NCI-H1930 (cell line): ENCODE results near the gene SMTN.

ENCODE experiments used
- DNase-seq, 2 experiments: peaks; one replicate each; lab custom pipeline; 2025; lab: John Stamatoyannopoulos, UW

The SMTN gene

DNA sequence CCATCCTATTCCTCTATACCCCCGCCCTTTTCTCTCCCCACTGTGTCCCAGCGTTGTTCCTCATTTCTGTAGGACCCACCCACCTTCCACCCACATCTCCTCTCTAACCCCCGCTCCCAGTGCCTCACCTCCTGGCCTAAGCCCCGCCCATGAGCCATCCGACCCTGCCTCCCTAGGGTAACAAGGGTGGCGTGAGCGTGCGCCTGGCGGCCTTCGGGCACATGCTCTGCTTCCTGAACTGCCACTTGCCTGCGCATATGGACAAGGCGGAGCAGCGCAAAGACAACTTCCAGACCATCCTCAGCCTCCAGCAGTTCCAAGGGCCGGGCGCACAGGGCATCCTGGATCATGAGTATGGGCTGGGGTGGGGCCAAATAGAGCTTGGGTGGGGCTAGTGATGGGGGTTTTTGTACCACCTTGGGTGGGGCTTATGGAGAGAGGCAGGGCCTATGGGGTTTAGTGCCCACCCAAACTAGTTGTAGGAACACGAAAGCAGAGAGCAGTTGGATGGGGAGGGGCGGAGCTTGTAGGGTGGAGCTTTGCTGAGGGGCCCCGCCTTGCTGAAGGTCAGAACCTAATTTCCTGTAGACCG lies 46.2 kb downstream of the SMTN start:
- DNase-seq, result no peak

DNA sequence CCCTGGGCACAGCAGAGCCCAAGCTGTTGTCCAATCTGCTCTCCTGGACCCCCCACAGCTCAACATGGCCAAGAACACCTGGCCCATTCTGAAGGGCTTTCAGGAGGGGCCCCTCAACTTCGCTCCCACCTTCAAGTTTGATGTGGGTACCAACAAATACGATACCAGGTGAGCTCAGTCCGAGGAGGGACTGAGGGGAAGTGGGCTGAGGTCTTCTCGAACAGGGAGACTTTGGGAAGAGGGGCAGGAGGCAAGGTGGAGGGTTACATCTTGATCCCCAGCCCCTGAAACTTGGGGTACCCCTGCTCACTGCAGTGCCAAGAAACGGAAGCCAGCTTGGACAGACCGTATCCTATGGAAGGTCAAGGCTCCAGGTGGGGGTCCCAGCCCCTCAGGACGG lies 47.0 kb downstream of the SMTN start:
- no peak for DNase-seq

DNA sequence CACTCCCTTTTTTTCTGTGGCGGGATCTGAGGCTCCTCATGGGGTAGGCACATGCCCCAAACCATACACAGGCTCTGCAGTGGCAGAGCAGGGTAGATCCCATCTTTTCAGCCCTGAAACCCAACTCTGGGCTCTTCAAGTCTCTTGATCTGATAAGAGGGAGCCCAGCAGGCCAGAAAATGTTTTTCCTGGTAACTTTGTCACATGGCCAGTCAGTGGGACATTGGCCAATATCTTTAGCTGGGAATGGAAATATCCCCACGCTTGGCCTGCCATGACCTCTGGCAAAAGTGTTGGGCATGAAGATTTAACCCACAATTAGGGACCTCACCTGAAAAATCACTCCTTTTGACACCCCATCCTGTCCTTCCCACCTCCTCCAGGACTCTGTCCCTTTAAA lies 49.8 kb downstream of the SMTN start:
- no peak for DNase-seq

DNA sequence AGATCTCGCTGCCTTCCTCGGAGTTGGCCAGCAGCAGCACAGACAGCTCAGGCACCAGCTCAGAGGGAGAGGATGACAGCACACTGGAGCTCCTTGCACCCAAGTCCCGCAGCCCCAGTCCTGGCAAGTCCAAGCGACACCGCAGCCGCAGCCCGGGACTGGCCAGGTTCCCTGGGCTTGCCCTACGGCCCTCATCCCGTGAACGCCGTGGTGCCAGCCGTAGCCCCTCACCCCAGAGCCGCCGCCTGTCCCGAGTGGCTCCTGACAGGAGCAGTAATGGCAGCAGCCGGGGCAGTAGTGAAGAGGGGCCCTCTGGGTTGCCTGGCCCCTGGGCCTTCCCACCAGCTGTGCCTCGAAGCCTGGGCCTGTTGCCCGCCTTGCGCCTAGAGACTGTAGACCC lies 52.8 kb downstream of the SMTN start:
- DNase-seq, result no peak

DNA sequence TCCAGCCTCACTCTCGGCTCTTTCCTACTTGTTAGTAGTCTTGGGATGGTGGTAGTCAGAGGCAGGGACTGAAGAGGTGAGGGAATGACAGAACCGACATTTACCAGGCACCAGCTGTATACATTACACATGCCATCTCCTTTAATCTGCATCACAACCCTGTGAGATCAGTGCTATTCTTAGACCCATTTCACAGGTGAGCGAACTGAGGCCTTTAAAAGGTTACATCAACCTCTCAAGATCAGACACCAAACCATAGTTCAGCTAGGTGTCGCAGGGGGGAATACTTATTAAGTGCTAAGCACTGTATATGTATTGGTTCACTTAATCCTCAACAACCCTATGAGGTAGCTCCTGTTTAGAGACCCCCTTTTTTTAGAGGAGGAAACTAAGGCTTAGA lies 53.6 kb downstream of the SMTN start:
- DNase-seq, result no peak

DNA sequence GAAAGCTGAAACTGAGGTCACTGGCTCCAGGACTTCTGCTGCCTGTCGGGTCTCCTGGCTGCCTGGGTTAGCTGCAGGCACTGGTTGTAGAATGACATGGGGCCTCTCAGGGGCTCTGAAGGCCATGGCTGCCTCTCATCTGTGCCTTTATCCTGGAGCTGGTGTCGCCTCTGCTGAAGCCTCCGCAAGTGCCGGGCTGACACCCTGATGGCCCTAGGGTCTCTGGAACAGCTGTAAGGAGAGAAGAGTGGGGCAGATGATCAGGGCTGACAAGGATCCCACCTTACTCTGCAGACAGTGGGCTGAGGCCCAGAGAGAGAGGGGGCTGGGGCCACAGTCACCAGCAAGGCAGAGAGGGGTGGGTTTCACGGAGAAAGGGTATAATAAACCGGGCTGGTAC lies 54.6 kb downstream of the SMTN start:
- no peak for DNase-seq

DNA sequence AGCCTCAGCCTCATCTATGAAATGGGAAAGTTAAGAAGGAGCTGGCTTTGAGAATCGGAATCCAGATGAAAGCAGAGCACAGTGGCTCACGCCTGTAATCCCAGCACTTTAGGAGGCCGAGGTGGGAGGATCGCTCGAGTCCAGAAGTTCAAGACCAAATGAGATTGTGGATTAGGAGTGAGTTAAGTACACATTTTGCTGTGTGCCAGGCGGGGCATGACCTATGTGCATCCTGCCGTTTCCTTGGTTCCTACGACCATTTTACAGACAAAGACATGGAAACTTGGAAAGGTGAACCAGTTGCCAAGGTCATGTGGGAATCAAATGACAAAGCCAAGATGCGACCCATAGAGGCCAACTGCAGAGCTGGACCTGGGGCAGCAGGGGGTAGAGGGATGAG lies 55.0 kb downstream of the SMTN start:
- no peak for DNase-seq

DNA sequence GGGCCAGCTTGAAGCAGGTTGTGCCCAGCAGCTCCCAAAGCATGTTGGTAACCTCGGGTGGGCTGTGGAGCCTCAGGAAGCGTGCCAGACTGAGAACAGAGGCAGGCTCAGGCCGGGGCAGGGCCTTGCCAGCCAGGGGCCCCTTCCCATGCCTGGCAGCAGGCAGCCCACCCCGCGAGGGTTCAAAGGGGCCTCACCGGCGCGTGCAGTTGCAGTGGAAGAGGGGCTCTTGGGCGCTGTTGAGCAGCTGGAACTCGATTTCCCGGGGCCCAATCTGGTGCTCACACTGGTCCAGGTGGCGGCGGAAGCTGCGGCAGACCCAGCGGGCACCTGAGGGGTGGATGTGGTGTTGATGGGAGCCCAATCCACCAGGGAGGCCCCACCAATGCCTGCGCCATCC lies 55.6 kb downstream of the SMTN start:
- no peak for DNase-seq

DNA sequence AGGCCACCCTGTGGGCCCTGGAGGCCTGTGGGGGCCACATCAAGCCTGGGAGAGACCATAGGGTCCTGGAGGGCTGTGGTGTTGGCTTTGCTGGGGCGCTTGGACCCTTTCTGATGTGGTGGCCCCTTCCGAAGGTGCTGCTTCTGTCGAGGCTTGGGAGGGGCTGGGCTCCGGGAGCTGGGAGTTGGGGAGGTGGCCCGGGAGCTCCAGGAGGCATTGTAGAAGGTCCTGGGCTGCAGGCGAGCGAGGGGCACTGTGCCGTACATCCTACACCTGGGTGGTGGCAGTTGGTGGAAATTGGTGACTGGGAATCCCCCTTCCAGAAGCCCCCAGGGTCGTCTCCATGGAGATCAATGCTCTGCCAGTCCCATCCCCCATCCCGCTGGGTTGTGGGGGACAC lies 56.6 kb downstream of the SMTN start:
- DNase-seq, result no peak

DNA sequence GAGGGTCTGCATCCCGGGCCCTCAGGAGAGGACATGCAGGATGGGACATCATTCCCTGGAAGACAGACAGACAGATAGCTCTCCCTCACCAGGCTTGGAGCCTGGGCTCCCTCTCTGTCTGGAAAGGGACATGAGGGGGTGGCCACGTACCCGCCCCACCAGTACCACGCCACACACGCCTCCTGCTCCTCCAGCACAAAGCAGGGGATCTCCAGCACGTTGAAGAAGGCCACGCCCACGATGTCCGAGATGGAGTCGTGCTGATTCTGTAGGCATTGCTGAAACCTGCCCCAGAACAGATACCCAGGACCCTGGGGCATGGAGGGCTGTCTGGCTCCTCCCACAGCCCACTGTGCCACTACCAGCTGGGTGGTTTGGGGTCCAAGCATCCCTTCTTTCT lies 57.0 kb downstream of the SMTN start:
- no peak for DNase-seq

DNA sequence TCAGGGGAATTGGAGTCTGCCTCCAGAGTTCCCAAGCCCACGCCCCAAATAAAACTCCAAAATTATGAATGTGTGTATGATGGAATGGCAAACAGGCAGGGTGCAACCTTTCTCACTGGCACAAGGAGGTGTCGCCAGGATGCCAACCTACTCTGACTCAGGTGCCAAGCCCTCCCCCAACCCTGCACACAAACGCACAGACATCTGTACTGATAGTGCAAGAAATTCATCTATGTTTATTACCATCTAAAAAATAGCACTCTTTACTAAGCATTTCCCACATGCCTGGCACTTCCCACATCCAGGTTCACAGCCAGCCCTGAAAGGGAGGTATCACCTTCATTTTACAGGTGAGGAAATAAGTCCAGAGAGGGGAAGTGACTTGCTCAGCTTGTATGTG lies 57.9 kb downstream of the SMTN start:
- no peak for DNase-seq

DNA sequence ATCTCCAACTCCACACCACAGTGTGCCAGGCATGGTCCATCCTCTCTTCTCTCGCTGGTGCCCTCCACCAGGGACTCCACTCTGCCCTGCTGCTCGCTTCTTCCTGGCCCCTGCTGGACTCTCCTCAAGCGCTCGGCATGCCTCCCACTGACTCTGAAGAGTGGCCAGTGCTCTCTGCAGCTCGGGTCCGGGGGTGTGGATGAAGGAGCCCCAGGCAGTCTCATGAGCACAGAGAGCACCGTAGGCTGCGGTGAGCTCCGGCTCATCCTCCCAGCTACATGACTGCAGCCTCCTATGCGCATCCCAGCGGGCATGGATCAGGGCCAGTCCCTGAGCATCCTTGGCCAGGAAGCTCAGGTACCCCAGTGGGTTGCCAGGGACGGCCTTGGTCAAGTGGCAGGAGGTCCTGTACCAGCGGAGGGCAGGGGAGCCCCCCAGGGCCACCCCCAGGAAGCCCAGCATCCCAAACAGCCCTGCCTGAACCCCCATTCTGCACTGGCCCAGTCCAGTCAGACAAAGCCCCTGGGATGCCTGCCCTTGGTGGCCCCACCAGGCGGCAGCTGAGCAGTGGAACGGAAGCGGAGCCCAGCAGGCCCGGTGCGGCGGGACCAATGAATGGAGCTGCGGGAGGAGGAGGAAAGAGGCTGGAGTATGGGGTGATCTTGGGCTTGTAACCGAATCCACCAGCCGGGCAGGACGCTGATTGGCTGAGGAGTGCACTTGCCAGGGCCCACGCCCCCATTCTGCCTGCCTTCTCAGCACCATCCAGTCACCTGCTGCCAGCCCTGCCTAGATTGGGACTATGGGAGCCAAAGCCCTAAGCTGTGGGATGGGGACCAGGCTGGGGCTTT lies 59.0 kb downstream of the SMTN start, which contains the start of gene PLA2G3:
TSS of gene PLA2G3 (minus strand) at position 643 of the 851 bp plus-strand sequence. CDS start at position 489, 154 bp downstream.
- peak in 1 of 2 experiments; percentile 13 for DNase-seq

DNA sequence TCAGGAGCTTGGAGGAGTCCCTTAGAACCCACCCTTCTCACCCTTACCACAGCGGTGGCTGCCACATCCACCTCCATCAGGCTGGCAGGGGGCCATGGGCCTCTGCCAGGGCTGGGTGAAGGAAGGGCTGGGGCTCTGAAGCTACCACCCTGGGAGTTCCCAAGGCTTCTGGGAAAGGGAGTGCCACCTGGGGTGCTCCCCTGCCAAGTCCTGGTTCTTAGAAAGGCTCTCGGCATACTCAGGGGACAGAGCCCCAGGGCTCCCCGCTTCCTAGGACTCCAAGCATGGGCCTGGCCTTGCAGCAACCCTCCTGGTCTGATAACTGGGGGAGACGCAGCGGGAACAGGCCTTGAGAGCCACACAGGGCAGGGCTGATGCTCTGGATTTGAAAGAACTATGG lies 59.6 kb downstream of the SMTN start:
- DNase-seq, result no peak

DNA sequence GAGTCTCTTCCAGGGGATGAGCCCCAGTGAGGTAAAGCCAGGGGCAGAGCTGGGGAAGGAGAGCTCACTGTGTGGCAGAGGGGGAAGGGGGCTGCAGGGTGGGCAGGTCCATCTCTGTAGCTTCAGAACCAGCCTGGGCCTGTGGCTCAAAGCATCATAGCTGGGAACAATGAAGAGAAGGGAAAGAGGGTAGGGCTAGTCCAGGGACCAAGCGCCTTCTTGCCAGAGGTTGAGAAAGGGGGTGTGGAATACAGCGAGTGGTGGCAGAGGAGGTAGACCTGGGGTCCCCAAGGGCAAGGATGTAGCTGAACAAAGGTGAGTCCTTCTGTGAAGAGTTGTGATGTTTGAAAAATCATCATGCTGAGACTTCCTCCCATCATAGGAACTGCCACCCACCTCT lies 60.4 kb downstream of the SMTN start:
- DNase-seq, result no peak

DNA sequence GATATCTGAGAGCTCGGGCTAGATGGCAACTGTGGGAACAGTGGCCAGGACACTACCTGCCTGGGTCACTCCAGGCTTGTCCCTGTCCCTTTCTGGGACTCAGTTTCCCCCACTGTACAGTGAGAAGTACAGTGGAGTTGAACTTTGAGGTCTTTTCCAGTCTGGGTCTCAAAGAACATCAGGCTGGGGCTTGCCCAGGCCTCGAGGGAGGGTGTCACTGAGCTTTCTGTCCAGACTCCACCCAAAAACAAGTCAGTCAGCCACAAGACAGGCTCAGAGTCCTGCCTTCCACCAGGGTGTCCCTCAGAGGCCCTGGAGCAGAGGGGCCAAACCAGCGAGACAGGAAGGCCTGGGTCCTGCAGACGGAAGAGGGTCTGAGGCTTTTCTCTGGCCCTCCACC lies 61.2 kb downstream of the SMTN start:
- no peak for DNase-seq

DNA sequence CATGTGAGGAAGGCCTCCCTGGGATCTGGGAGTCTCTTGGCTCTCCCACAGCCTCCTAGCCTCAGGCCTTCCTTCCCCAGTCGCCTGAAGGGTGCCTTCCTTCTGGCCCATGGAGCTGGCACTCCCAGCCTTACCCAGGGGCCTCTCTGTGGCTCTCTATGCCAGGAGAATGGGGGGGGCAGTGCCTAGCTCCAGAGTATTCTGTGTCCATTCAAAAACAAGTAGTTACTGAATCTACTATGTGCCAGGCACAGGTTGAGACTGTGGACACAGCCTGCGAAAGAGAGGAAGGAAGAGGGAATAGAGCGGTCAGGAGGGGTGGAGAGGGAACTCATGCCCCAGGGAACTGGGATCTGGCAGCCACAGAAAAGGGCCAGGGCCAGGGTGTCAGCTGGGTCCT lies 61.9 kb downstream of the SMTN start:
- no peak for DNase-seq

DNA sequence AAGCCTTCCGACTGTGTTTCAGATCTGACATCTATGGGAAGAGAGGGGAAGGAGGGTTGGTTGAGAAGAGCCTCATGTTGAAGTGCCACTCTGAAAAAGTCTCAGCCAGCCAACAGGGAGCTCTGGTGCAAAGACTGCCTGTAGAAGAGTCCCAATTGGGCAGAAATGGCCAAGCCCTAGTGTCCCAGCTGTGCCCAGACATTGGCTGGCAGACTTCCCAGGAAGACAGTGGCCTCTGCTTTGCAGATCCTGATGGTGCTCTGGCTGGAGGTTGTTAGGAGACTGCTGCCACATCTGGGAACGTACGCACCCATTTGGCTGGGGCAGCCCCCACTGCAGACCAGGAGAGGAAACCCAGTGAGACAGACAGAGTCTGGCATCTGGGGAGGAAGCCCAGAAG lies 62.4 kb downstream of the SMTN start:
- no peak for DNase-seq

DNA sequence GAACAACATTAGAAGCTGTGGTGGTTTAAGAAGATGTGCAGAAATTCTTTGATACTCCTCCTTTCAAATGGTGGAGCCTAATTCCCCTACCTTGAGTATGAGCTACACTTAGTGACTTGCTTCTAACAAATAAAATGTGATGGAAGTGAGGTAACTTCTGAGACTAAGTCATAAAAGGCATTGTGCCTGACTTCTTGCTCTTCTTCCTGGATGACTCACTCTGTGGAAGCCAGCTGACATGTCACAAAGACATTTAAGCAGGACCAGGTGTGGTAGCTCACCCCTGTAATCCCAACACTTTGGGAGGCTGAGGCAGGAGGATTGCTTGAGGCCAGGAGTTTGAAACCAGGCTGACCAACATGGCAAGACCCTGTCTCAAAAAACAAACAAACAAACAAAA lies 63.1 kb downstream of the SMTN start:
- DNase-seq, result no peak

DNA sequence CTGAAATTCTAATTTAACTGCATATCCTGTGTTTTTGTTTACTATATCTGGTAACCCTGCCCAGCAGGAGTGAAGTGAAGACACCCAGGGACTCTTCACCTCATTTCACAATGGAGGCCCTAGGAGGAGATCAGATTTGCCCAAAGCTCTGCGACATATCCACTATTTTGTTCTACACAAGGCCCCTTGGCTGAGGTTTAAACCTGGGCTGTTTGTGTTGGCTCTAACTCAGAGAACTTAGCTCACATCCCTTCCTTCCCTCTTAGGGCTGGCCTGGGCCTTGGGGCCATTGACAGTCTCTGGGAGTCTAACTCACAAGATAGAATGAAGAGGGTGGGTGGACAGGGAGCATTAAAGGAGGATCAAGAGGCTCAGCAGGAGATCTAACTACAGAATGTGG lies 67.4 kb downstream of the SMTN start:
- DNase-seq, result no peak

DNA sequence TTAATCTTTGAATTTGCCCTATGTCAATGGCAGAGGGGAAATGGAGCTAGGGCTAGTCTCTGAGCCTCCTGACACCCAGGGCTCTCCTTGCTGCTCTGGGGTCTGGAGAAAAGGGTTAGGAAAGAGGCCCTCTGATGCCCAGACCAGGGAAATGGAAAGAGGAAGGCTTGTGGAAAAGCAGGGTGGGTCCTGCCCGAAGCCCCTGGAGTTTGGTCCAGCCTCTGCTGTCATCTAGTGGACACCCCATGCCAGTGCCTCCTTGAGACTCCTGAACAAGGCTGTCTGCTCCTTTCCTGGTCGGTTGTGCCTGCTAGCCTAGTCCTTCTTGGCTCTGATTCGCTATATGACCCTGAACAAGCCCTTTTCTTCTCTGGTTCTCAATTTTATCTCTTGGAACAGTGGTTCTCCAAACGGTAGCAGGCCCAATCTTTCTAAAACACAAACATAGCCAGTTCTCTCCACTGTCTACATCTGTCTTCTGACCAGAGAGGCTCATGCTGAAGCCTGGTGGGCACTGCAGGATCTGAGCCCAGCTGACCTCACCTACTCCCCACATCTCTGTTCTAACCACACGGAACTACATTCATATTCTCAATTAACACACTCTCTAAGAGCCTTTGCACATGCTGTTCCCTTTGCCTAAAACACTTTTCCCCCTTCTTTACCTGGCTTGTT lies 68.0 kb downstream of the SMTN start:
- DNase-seq, result peak; percentile 39 to 55

DNA sequence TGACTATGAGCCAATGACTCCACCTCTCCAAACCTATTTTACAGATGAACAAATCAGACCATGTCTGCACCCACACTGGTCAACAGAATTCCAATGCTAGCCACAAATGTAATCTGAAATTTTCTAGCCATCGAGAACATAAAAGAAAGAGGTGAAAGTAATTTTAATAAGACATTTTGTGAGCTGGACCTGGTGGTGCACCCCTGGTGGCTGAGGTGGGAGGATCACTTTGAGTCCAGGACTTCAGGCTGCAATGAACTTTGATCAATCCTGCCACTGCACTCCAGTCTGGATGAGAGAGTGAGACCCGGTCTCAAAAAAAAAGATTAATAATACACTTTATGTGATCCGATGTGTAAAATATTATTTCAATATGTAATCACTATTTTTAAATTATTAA lies 69.5 kb downstream of the SMTN start:
- no peak for DNase-seq

DNA sequence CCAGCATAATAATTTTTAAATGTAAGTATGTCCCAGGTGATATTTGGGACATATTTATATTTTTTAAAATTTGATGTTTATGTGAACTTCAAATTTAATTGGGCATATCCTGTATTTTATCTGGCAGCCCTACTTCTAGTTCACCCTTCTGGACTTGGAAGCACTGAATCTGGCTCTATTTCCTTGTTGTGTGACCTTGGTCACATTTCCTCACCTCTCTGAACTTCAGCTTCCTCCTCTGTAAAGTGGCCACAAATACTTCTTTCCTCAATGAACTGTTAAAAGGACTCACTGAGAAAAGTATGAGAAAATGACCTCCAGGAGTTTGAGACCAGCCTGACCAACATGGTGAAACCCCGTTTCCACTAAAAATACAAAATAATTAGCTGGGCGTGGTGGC lies 70.8 kb downstream of the SMTN start:
- no peak for DNase-seq

DNA sequence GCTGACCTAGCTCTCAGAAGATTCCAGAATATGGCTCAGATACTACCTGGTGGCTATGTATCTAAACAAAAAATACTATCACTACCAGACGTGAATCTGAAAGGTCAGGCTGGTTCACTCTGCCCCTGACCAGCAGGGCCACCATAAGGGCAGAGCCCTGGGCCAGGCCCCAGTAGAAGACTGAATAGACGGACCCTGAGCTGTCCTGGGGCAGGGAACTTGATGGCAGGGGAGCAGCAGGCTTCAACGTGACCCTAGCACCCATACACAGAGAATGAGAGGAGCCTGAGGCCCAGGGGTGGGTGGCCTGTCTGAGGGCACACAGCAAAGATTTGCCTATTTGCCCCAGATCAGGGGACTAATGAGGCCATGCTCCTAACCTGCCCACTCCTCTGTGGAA lies 72.2 kb downstream of the SMTN start:
- no peak for DNase-seq
